HL-60/S4 (cell line): ENCODE measurements around the gene ISCU.

ENCODE experiments used
- in situ Hi-C: fragments of 300-500 bp; cut with MboI; formaldehyde crosslinking; loops from 2 replicates; pipeline ENCODE4 v1.14.3; 2022; ENCODE audit warnings: low sequenced_read_pairs

Gene ISCU

DNA sequence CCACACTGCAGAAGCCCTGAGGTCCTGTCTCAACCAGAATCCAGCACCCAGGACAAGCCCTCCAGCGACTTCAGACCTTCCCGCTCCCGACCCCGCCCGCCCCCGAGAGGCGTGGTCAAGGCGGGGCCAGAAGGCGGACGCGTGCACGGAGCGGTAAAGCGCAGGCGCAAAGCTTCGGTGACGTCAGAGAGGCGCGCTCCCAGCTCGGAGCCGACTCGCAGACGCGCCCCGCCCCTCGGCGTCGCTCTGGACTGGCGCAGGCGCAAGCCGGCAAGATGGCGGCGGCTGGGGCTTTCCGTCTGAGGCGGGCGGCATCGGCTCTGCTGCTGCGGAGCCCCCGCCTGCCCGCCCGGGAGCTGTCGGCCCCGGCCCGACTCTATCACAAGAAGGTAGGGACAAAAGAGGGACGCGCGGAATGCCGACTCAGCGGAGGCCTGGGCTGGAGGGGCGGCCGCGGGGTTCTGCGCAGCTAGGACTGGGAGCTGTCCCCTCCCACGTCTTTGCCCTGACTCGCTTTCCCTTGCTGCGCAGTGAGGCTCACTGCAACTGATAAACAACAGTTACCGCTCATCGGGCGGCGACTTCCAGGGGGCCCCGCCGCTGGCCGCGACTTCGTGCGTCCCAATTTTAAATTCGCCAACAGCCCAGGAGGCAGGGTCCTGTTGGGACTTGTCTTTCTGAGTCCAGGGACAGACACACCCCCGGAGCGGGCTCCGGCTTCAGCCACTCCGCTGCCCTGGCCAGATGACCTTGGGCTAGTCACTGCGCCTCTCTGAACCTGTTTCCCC is at the start of gene ISCU:
TSS of gene ISCU (plus strand) at position 249 of the 788 bp plus-strand sequence. CDS start at position 276, 27 bp downstream.
- in situ Hi-C loops, result loop anchor here (10.0 to 25.0 kb wide), 2 partner anchors 242 to 525 kb away; partner anchors contain the start of genes ALKBH2 and UNG

DNA sequence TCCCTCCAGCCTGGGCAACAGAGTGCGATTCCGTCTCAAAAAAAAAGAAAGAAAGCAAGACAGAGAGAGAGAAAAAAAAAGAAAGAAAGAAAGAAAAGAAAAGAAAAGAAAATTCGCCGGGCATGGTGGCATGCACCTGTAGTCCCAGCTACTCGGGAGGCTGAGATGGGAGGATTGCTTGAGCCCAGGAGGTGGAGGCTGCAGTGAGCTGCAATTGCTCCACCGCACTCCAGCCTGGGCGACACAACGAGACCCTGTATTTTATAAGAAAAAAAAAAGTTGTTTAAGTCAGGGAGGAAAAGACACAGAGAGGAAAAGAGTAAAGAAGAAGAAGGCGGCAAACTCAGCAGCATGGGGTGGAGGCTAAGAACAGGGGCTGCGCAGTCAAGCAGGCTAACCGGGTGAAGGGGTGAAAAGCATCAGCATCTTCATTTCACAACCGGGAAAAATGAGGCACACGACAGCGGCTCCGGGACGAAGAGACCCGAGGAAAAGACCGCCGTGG is 47.9 kb upstream of the ISCU start:
- in situ Hi-C loops, result no loop called here

DNA sequence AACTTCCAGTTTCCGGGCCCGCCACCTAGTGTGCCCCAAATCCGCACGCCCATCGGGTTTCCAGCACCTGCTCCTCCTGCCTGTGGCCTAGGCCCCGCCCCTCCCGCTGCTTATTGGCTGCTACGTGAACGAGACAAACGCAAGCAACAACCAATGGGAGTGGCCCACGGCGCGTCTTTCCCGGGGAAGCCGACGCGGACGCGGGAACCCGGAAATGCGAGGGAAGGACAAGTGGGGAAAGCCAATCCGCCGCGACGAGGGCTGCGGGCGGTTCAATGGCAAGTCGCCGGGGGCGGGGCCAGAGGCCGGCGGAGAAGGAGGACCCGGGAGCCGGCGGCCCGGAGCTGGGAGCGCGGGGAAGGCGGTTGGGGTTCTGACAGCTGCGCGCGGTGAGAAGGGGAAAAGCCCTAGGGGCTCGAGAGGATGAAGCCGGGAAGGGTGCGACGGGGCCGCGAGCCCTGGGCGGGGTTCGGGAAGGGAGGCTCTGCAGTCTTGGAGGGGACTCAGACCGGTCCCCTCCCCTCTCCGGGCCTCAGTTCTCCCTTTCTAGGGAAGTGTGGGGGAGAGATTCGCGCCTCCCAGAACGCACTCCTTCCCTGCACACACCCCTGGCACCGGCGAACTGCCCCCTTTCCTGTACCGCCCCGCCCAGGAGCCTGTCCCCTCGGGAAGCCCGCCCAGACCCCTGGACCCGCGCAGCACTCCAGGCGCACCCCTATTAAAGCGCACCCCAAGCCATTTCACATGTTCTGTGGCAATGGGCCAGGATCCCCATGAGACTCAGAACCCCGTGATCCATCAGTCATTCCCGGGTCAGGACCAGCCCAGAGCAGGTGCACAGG is 47.2 kb upstream of the ISCU start, which contains the start of gene FICD:
TSS of gene FICD (plus strand) at position 305 of the 842 bp plus-strand sequence. CDS start 1,696 bp downstream, outside the sequence.
- in situ Hi-C loops, result no loop called here

DNA sequence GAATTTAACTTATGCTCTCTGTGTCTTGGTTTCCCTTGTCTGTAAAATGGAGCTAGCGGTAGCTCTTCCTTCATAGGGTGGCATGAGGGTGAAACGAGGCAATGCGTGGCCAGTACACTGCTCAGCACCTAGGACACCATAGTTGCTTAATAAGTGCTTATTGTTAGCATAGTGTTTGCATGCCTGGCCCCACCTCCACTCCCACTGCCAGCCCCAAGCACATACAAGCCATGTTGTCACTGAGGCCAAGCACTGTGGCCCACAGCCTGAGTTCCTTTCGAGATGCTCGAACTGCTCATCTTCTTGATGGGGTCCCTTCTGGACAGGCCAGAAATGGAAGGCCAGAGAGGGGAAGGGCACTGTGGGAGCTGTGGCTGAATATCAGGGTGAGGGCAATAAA is 46.5 kb upstream of the ISCU start:
- in situ Hi-C loops, result no loop called here

DNA sequence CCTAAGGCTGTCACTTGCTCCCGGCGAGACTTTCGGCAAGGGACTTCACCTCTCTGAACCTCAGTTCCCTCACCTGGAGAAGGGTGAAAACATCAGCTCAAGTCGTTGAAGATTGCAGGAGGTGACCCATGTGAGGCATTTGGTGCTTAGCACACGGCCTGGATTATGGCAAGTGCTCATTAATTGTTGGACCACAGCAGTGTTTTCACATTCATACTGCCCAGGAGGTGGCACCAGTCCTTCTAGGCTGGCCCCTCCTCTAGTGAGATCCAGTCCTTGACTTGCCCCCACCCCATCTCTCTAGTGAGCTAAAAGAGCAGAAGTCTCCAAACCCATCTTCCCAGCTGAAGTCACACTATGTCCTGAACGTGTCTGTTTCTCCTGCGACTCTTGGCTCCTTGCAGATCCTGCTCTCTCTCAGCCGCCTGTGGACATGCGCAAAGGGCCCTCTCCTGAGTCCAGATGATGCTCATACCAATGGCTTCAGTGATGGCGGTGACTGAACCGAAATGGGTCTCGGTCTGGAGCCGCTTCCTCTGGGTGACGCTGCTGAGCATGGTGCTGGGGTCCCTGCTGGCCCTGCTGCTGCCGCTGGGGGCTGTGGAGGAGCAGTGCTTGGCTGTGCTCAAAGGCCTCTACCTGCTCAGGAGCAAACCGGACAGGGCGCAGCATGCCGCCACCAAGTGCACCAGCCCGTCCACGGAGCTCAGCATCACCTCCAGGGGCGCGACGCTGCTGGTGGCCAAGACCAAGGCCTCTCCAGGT is 45.7 kb upstream of the ISCU start:
- in situ Hi-C loops, result no loop called here

DNA sequence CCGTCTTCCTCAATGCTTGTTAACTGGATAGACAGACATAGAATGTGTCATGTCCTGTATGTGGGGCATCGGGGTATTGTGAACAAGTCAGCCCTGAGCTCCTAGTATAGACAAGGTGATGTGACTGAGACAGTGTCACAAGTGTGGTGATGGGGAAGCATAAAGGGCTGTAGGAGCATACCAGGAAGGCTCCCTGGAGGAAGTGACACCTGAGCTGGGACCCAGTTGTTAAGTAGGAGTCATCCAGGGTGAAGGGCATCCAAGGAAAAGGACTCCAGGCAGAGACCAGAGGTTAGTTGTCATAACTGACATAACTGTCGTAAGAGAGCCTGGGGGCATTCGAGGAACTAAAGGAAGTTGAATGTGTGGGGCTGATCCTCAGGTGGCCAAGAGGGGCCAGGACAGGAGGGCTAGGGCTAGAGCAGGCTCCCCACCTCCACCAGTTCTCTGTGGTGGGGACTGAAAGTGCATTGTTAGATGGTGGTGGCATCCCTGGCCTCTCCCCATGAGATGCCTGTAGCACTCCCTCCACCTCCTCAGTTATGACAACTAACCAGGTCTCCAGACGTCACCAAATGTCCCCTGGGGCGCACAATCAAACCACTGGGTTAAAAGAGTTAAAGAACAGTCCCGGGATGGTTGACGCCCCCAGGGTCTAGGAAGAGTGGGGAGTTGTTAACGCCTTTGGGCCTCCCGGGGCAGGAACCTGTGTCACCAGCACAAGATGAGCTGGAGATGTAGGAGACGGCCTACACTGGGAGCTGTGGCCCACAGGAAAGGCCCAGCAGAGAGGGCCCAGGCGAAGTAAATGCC is 44.9 kb upstream of the ISCU start:
- in situ Hi-C loops, result no loop called here

DNA sequence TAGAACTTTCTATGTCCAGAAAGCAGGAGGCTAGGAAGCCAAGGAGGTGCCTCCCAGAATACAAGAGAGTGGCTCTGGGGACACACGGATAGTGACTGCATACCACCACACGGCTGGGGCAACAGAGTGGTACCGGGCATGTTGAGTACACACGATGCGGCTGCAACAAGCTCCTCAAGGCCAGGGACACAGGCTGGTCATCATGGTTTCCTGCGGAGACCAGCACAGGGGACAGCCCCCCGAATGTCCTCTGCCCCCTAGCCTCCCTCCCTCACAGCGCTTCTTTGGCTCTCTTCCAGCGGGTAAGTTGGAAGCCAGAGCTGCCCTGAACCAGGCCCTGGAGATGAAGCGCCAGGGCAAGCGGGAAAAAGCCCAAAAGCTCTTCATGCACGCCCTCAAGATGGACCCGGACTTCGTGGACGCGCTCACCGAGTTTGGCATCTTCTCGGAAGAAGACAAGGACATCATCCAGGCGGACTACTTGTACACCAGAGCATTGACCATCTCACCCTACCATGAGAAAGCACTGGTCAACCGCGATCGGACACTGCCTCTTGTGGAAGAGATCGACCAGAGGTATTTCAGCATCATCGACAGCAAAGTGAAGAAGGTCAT is 44.2 kb upstream of the ISCU start:
- in situ Hi-C loops, result no loop called here

DNA sequence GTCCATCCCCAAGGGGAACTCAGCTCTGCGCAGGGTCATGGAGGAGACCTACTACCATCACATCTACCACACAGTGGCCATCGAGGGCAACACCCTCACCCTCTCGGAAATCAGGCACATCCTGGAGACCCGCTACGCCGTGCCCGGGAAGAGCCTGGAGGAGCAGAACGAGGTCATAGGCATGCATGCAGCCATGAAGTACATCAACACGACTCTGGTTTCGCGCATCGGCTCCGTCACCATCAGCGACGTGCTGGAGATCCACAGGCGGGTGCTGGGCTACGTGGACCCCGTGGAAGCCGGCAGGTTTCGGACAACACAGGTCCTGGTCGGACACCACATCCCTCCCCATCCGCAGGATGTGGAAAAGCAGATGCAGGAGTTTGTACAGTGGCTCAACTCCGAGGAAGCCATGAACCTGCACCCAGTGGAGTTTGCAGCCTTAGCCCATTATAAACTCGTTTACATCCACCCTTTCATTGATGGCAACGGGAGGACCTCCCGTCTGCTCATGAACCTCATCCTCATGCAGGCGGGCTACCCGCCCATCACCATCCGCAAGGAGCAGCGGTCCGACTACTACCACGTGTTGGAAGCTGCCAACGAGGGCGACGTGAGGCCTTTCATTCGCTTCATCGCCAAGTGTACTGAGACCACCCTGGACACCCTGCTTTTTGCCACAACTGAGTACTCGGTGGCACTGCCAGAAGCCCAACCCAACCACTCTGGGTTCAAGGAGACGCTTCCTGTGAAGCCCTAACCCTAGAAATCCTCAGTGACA is 43.5 kb upstream of the ISCU start:
- in situ Hi-C loops, result no loop called here

DNA sequence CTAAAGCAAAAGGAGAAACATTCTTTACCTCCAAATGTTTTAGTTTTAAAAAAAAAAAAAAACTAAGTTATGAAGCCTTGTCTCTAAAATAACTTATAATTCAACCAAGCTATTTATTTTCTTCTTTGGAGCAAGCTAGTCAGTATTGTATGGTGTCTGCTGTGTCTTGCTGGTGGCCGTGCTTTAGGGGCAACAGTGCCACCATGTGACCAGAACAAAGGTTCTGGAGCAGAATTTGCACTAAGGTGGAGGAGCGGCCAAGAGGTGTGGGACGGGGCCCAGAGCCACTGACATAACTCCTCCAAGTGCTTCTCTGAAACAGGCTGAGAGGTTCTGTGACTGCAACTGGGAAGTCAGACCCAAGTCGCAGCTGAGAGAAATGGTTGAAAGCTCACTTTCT is 42.8 kb upstream of the ISCU start:
- in situ Hi-C loops, result no loop called here

DNA sequence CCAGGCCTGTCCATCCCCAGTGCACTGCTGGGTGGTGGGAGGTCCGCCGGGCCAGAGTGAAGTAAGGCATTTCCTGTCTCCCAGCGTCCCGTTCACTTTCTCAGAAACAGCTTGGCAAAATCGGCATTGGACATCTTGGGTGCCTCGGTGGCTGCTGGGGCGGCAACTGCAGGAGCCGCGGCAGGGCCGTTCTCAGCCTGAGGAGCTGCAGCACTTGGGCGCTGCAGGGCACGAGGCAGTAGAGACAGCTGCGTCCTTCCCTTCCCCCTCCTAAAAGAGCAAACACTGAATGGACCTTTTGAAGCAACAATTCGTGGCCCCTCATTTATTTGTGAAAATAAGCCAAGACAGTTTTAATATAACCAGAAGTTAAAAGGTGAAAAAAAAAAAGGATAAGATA is 39.0 kb upstream of the ISCU start:
- in situ Hi-C loops, result no loop called here

DNA sequence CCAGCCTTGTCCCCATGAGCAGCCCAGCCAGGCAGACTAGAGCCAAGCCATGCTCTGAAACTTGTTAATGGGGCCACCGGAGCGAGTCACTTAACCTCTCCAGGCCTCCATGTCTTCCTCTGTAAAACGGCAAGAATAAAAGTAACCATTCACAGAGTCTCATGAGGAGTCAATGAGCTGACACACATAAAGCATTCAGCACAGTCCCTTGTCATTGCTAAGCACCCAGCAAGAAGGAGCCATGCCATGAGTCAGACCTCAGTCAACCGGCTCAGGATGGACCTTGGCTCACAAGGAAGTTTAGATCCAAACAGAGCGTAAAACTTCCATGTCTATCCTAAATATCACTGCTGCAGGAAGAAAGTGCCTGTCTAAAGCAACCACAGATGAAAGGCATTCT is 36.7 kb upstream of the ISCU start:
- in situ Hi-C loops, result no loop called here

DNA sequence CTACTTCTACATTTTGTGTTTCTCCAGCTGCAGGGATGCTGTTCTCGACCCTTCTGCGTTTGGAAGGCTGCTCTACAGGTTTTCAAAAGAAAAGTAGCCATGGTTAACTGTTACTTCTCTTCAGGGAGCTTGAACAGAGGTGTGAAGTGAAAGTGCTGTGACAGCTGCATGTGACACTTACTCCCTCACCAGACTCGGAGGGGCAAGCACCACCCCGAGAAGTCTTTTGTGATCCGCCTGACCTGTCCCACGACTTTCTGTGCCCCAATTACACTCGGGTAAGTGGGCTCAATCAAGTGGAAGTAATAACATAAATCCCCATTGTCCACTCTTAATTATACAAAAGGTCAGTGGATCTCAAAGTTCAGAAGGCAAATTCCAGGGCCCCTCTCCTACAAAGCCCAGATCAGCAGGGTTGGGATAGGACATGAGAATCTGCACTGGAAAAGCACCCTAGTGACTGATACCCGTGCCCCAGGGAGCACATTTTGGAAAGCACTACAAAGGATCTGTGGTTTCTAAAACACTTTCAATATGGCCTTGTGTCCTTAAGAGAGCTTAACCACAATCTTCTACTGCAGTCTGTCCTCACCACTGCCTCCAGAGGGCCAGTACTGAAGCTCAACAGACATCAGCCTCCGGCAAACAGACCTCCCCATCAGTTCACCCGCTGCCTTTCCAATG is 35.8 kb upstream of the ISCU start:
- in situ Hi-C loops, result no loop called here

DNA sequence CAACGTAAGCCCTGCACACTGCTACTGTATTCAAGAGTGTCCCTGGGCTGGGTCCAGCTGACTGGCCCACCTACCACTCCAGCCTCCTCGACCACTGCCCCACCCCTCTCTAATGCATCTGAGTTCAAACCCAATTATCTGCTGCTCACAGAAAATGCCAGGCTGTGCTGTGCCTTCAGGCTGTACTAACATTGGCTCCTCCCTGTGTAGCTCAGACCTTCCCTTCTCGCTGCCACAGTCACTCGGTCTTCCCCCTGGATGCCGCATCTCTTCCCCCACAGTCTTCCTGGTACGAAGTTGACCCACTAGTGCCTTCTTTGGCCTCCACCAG is 35.3 kb upstream of the ISCU start:
- in situ Hi-C loops, result no loop called here

DNA sequence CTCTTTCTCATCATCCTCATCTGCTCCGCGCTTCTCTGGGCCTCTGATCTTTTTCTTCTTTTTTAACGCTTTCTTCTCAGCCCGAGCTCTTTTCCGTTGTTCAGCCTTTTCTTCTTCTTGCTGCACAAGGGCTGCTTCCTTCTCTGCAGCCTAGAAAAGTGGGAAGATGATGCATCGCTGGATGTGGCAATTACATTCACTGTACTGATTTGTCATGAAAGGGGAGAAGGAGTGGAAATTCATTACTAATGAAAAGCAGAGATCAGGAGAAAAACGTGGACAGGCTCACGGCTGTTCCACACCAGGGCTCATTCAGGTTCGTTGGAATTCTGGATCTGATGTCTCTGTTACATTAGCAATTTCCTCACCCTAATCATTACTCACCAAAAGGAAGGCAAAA is 32.2 kb upstream of the ISCU start:
- in situ Hi-C loops, result no loop called here

DNA sequence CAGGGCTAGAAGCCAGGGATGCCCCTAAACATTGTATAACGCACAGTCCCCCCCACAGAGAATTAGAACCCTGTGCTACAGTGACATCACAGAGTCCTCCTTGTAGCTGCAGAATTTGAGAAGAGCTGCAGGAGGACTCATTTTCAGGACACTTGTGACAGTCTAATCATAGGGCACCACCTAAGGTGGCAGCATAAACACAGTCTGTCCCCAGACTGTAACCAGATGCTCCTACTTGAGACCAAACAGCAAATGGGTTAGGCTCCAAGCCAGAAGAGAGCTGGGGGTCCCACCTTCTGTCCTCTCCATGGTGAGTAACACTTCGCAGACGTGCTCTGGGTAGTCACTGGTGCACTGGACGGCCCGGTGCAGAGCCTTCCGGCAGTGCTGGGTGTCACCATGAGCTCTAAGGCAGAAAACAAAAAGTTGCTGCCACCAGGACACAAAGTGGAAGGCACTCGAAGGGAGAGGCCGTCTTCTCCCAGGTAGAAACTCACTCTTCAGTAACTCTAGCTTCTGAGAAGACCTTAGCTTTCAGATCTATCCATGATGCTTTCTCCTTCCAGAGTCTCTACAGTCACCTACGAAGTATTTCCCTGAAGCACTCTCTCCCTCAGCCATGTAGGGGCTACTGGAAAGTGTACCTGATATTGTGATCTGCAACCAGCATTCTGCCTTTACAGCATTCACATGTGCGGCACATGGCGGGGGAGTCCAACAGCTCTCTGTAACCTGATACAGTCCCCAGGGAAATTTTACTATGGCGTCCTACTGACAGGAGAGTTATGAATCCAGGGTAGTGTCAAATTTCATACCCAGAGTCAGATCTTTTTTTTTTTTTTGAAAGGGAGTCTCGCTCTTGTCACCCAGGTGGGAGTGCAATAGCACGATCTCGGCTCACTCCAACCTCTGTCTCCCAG is 30.2 kb upstream of the ISCU start:
- in situ Hi-C loops, result no loop called here

DNA sequence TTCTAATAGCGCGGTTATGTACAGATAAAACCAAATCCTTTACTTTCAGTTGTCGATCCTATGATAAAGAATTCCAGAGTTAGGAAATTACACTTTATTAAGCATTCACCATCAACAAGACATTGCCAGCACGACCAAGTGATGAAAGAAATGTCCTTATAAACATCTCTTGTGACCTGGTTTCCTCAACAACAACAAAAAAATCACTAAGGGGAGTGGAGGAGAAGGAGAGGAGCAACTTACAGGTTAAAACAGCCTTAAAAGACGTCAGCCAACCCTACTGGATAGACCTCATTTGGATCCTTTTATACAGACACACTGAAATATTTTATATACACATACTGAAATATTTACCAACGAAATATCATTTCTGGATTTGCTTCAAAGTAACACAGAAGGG is 24.2 kb upstream of the ISCU start:
- in situ Hi-C loops, result no loop called here

DNA sequence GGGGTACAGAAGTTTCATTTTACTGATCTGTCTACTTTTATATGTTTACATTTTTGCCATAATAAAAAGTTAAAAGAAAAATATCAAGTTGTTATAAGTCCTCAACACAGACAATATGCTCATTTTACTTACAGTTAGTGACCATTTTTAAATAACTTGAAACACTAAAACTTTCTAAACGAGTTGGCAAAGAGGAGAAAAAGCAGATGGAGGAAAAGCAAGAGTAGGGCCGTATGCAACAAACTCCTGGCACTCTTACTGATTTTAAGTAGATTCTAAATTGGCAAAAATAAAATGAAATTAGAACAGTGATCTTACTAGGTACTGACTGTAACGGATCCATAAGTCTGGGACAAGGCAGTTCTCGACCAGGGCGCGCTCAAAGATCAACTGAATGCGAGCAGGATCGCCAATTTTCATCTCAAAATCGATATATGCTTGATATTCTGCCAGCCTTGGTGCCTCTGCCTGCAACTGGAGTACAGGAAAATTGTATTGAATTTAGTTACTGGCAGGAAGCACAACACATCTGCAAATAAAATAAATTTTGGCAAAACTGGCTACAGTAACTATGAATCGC is 23.7 kb upstream of the ISCU start:
- in situ Hi-C loops, result no loop called here
